Hematopoietic multipotent progenitor cell (in vitro differentiated cells): ENCODE measurements around the gene MYO5B. TPM values are rescaled to one million over a fixed set of nuclear protein-coding genes. Genes with fewer than 3 reads are reported as not detected.

Experiments
- DNase-seq, 3 donors: peaks; one replicate each; pipeline ENCODE4 v3.0.0-alpha.2; 2011 to 2015; ENCODE audit warnings: low read depth in 2 of 3, low spot score in 2 of 3
- total RNA-seq: library from RNA; depleted of rRNA; stranded (reverse); fragments of >200 nt; gene quantifications from one replicate; pipeline ENCODE4 v1.2.3, GENCODE V29; 2012

MYO5B gene
- total RNA-seq, 1 donor: under 0.01 TPM

DNA sequence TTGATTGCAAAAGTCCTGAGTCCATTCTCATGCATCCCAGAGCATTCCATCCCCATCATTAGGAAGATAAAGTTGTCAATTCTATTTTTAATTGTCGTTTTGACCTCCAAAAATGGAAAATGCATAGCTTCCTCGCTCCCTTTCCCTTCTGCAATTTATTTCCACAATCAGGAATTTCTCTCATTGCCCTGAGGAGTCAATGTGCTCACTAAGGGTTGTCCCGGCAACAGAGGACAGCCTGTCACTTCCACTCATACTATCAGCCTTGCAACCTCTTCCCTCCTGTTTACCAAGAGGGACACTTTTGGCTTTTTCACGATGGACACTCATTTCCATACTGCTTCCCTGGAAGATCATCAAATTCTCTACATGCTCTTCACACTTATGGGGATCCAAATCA lies 164.8 kb downstream of the MYO5B start:
- DNase-seq: no peak

DNA sequence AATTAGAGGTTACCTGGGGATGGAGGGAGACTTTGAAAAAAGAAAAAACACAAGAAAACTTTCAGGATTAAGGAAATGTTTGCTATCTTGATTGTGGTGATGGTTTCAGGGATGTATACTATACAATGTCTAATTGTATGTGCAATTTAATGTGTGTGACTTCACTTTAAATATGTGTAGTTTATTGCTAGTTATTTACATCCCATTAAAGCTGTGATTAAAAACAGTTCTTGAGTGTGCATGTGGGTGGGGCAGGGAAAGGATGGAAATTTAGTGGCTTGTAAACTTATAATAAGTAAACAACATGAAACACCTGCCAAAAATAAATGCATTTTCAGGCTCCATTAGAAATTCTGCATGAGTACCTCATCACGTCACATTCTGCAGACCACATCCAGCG lies 167.0 kb downstream of the MYO5B start:
- DNase-seq: no peak

DNA sequence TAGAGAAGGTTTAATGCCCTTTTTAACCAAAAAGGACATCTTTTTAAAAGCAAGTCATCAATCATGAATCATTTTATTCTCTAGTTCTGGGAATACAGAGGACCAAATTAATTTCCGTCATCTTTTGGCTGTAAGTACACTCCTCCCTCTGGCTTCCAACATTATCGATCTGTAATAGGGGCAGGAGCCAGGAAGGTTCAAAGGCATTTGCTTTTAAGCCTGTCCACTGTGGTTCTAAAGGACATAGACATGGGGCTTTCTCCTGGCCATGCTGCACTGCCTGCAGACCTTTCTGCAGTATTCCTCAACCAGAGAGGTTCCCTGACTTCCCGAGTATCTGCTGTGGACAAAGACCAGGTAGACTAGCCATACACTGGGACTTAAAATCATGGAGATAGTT lies 170.5 kb downstream of the MYO5B start:
- DNase-seq: no peak

DNA sequence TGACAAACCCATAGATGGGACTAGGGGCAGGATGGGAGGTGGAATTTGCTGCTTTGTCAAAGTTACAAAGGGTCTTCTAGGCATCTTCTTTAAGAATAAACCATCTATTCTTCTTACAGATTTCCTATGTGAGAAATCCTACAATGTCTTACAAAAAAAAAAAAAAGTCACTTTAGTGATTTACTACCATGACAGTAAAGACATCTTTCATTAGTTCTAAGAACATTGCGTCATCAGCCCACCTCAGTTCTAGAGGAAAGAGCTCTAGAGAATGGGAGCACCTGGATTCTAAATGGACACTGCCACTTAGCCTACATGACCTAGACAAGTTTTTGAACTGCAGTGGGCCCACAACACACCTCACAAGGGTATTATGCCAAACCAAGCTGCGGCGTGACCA lies 172.0 kb downstream of the MYO5B start:
- DNase-seq: no peak

DNA sequence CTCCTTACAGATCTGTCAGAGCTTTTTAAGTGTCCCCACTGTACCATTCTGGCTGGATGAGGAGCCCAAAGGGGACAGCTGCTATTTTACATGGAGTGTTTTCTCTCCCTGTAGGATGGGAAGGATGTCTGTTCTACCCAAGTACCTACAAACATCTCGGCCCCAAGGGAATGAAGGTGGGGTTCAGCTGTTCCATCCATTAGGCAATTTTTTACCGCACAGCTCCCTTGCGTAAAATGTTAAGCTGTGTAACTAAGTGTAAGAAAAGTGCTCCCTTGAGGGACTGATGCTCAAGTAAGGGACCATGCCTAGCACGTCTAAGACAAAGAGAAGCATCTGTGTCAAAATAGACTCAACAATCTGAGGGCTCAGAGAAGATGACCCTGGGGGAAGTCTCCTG lies 180.3 kb downstream of the MYO5B start:
- DNase-seq: no peak

DNA sequence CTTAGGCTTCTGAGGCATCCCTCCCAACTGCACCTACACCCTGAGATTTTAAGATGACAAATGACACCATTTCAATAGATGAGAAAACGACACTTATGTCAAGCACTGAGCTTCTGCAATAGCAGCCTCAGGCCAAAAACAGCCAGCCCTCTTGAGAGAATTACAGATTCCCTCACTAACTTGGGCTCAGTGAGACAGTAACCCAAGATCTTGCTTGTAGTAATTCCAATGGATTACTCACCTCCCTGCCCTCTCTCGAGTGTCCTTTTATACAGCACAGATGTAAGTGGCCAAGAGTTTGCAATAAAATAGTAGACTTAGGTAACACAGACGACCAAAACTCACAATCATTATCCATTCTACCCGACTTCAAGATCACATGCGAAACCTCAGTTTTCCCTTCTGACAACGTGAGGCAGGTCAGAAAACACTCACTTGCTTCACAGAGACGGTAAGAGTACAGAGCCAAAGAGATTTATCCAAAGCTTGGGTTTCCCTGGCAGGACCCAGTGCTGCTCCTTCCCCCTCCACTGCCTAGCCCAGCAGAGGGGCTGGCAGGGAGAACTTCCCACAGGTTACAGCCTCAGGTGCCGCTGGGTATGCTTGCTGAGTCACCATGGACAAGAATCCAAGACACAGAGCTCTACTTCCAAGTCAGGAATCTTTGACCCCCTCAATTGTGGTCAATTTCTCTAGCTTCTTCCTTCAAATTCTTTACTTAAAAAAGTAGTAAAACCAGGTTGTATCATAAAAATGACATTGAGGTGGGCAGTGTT lies 181.4 kb downstream of the MYO5B start:
- DNase-seq: no peak

DNA sequence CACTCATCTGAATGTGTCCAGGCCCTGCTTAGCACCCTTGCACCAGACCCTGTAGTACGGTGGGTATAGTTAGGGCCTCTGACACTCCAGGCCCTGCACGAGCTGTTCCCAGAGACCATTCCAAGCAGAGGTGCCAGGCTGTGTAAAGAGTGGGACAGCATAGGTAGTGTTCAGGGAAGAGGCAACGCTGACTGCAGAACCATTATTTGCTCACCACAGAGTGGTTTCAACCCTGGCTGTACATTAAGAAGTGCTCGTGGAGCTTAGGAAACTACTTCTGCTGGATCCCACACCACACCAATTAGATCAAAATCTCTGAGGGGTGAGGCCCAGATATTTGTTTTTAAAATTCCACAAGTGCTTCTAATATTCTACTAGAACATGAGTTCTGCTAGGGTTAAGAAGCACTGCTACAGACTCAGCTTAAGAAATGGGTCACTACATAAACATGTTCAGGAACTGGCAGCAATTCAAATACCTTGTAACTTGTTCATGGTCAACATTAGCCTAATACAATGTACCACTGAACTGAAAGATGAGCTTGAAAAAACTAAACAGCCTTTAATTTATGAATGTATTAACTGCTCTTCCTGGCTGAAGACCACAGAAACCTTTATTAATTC lies 183.0 kb downstream of the MYO5B start:
- no peak for DNase-seq

DNA sequence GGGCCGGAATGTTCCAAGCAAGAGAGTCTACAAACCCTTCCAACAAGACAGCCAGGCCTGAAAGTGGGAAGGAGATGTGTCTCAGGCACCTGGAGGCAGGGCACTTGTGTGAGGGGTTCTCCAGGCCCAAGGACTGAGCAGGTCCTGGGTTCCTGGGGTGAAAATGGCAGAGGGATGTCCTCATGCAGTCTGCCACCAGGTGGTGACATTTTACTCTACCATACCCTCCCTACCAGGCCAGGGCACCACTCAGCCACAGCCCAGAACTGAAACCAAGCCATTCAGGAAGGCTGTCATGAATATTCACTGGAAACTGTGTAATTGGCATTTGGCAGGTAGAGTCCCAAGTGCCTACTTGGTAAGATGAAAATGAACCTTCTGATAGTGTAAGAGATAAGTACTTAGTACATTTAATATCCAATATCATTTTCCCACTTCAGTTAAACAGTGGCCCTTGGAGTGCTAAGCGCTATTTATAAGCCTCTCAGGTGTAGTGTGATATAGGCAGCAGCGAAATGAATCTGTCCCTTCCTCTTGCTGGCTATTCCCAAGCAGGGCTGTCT lies 185.1 kb downstream of the MYO5B start:
- peak in 2 of 3 donors; percentile 39 to 40 for DNase-seq

DNA sequence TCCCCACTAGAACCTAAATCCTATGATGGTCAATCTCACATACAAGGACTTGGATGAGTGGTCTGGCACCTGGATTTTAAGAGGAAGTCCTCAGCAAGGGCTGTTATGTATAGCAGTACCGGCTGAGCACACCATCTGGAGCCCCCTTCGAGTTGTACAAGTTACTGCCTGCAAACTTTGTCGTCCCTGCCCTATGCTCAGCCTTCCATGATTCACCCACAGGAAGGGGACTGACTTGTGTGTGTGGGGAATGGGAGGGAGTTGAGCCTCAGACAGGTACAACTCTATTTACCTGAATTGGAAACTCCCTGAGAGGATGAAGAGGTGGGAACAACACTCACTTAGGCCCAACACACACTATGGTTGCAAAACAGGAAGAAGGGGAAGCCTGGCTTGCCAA lies 186.6 kb downstream of the MYO5B start:
- no peak for DNase-seq

DNA sequence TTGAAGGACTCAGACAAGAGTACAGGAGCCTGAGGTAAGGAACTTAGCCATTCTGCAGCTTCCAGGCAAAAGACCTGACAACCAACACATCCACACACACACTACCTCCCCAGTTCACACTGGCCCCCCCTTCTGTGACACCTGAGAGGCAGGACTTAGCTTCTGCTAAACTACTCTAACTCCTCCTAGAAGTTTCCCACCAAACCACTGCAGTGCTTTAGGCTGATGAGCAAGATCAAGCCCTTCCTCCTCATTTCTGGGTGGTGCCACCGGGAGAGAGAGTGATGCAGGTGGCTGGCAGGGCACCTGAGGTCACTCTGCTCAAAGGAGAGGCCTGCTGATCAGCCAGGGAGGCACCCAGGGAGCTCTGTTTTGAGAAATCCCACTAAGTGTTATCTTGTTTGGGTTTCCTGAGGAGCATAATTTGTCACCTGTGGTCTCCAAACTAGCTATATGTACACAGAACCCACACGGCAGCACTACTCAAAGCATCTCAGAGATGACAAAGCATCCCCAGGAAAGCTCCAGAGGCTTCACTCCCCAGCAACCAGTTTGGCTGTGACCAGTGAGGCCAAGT lies 188.4 kb downstream of the MYO5B start:
- DNase-seq: no peak

DNA sequence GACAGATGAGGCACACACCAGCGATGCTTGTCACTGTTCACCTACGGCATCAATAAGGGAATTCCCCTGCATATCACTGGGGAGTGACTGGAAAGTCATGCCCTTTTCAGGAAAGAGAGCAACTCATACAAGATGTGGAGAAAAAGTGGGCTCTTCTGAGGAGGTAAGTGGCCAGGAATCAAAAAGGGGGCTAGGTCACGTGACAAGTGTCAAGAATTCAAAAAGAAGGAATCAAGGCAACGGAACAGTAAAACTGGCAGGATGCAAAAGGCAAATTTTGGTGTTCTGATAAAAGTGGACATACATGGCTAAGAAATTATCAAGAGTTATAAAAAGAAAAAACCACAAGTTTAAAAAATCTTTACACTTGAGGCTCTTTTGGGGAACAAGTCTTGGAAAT lies 190.9 kb downstream of the MYO5B start:
- DNase-seq: no peak

DNA sequence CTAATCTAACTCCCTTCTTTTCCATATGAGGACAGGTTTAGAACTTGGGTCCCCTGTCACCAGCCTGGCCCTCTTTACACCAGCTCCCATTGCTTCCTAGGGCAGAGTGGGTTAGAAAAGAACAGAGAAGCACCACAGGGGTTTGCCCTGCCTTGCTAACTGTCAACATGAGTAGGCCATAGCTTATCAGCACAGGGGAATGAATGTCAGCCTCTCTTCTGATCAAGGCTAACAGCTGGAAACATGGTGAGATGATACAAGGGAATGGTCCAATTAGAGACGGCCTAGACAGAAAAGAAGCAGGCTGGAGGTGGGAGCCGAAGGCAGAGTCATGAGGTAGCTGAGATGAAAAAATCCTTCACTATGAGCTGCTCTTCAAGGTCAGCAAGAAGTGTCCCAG lies 192.2 kb downstream of the MYO5B start:
- DNase-seq: no peak

DNA sequence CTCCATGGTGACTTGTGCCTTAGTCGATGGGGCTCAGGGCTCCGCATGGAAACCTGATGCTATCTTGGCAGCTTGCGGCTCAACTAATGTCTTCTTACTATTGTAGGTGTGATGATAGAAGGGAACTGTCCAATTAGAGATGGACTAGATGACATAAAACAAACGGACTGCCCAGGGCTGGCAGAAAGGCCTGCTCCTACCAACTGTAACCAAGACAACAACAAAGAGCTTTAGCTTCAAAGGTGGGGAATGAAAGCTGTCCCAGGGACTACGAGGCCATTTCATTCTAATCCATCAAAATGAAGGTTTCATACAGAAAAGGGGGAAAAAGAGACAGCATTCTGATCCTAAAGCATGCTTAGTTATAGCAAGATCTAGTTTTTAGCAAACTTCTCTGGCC lies 194.7 kb downstream of the MYO5B start:
- no peak for DNase-seq

DNA sequence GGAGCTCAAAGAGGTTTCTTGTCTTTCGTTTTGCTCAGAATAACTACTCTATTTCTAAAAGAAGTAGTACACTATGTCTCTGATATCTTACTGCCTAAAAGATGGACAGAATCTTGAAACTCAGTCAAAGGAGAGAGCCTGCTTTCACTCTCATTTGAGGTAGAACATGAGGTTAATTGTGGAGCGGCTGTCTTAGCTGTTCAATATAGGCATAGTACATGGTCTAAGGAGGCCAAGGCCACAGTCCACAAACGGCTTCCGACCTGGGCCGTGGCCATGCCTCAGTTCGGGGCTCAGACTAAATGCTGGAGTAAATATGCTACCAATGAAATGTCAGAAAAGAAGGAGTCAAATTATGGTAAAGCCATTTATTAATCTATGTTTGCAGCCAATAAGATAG lies 195.8 kb downstream of the MYO5B start:
- no peak for DNase-seq

DNA sequence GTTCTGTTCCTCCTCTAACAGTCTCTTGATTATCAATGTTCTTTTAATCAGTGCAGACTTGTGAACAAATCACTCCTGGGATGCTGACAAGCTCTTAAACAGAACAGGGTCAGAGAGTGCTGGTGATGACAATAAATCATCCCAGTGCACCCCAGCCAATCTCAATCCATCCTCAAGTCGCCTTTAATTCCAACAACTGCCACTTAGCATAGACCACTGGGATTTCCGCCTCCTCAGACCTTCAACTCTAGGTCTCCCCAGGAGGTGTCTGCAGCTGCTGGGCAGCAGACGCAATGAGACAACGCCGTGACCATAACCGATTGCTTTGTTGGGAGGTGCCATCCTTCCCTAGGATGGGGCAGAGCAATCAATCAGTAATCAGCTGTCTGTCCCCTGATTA lies 197.4 kb downstream of the MYO5B start:
- no peak for DNase-seq

DNA sequence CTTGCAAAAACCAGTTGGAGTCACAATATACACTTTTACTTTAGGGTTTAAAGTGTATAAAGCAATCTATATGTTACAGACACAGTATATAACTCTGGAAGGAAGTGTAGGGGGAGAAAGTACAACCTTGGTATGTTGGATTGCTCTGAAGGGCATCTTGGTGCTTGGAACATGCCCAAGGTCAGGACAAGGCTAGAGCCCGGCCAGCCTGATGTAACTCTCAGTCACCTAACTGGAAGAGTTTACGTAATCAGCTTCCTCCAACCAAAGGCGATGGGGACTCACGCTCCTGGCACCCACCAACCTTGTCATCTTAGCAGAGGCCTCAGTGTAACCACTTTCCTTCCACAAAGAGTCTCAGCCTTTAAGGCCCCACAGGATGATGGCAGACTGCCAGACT lies 200.5 kb downstream of the MYO5B start:
- no peak for DNase-seq

DNA sequence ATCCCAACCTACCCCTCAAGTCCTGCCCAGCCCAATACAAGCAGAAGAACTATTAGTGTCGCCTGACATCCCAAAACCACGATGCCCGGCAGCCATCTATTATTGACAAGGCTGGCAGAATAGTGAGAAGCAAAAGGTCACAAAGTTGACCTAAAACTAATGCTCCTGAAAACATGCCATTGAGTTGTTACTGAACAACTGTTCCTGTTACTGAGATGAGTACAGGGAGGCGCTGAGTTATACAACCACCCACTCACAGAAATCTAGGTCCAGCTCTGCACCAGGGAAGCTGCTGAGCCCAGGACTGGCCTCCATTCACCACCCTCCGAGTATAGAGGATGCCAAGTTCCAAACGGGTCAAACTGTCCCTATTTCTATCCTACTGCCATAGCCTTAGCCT lies 201.6 kb downstream of the MYO5B start:
- no peak for DNase-seq

DNA sequence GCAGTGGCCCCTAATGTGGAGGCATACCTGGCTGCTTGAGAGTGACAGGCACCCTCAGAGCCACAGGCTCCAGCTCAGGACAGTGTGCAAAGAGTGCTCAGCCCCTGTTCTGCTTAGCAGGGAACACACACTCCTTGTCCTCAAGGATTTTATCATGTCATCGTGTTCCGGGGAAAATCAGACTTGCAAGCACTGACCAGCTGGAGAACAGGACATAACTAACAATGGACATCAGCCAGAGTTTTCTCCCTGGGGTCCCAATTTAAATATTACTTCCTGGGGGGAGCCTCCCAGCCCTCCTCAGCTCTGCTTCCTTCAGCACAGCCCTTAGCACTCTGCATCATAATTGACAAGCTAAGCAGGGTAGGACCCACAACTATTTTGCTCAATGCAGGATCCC lies 206.2 kb downstream of the MYO5B start:
- no peak for DNase-seq

DNA sequence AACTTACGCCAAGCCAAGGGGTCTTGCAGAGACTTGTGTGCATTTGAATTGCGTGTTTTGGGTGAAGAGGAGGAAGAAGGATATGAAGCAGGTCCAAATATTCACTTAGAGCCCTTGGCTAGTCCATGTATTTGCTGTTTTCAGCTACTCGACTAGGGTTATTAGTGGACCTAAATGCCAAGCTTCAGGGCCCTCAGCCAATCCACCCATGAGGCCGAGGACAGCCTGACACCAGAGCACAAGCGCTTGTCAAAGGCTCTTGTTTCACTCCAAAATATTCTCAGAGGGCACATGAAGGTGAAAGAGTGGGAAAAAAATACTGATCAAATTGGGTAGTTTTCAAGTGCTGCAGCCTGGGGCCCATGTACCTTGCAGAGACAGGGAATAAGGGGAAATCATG lies 206.8 kb downstream of the MYO5B start:
- DNase-seq: no peak

DNA sequence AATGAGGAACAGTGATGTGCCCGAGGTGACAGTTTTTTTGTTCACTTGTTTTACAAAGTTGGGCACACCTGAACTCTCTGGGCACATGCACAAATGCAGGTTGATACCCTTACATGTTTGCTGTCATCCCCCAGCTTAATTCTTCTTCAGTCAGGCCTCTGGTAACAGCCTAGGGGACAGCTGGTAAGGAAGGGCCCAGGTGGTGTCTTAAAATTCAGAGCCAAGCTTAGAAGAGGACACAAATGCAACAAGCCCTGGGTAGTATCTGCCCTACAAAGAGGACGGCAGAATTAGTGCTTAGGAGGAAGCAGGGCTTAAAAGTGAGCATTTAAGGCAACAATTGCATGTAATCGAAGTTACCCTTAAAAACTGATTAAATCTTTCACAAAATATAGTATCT lies 209.7 kb downstream of the MYO5B start:
- DNase-seq: no peak

DNA sequence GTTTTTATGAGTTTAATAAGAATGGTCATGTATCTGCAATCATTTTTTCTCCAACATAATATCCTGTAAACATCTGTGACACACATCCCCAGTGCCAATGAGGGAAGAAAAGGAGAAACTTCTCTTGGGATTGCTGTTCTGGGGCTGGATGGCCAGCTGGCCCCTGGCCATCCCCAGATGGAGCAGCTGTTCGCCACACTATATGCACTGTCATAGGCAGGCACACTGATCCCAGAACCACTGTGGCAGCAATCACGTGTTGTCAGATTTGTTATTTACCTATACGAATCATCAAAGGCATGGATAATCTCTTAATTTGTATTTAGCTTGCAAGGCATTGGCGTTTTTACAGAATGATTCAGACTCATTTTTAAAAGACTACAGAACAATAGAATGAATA lies 214.1 kb downstream of the MYO5B start:
- no peak for DNase-seq
